ENCODE results near the gene MIP. TPM values are rescaled to one million over a fixed set of nuclear protein-coding genes. Genes with fewer than 3 reads are reported as not detected.

The MIP gene
- total and polyA plus RNA-seq, 2 experiments from 2014 or later: 0.29 TPM; not detected in 1

- Histone ChIP-seq H3K9me2 (ENCODE audit: insufficient read depth) (no peaks in the 10 kb centered on the region), H4K20me1 (replicated peaks; ENCODE audit: insufficient read depth) (peaks cover 7% of the 10 kb centered on the region; the same call in 1 of the 2 replicates), H2AFZ (no peak overlapping the region), H3F3A (replicated peaks; ENCODE audit: low read depth) (no peaks in the 10 kb centered on the region), H3K4me2 (no peak overlapping the region), H3K4me1 (ENCODE audit: insufficient read depth) (no peaks in the 10 kb centered on the region), H3K27ac (ENCODE audit: low read depth) (no peak overlapping the region), H3K36me3 (ENCODE audit: insufficient read depth) (peaks cover 4% of the 10 kb centered on the region; the same call in 1 of the 2 replicates), H3K27me3 (ENCODE audit: insufficient read depth) (no peaks in the 10 kb centered on the region), H3K79me2 (replicated peaks; ENCODE audit: insufficient read depth) (no peaks in the 10 kb centered on the region), H3K4me3 (no peak overlapping the region)
- TF ChIP-seq POLR2AphosphoS5 (IDR thresholded peaks at IDR 0.05; ENCODE audit: low read depth) (no peak), NANOG (IDR thresholded peaks at IDR 0.05; ENCODE audit: borderline replicate concordance) (no peak), ETS1 (IDR thresholded peaks at IDR 0.05) (no peak), REST (IDR thresholded peaks at IDR 0.05; ENCODE audit: unreplicated experiment) (no peak), EZH2phosphoT487 (IDR thresholded peaks at IDR 0.05; ENCODE audit: unreplicated experiment) (no peak), STAT1 (IDR thresholded peaks at IDR 0.05; ENCODE audit: unreplicated experiment) (no peak), CREB1 (CRISPR knock-in tag; IDR thresholded peaks at IDR 0.05; ENCODE audit: low read depth) (no peak), CTCF (conservative IDR thresholded peaks at IDR 0.05; ENCODE audit: low read depth in 2 of 2) (no peak), ZNF114 (CRISPR knock-in tag; IDR thresholded peaks at IDR 0.05) (no peak), JUNB (IDR thresholded peaks at IDR 0.05; ENCODE audit: unreplicated experiment) (no peak), EZH2 (IDR thresholded peaks at IDR 0.05; ENCODE audit: low read depth, unreplicated experiment) (no peak), ZNF462 (CRISPR knock-in tag; IDR thresholded peaks at IDR 0.05) (no peak), ZNF331 (CRISPR knock-in tag; IDR thresholded peaks at IDR 0.05; ENCODE audit: low read depth) (no peak)
- Mint-ChIP-seq H3K4me3 (no peak overlapping the region), H3K4me1 (no peaks in the 10 kb centered on the region; the same call in 2 of the 3 replicates), H3K36me3 (ENCODE audit: low read depth) (peaks cover 11% of the 10 kb centered on the region; the same call in 2 of the 3 replicates), H3K9me3 (no peaks in the 10 kb centered on the region), H3K27ac (peak overlapping the region; percentile 24; the same call in 1 of the 2 replicates), H3K27me3 (ENCODE audit: insufficient read depth, low read depth, poor library complexity) (peaks cover 4% of the 10 kb centered on the region)
- ATAC-seq (no peak), DNase-seq (ENCODE audit: low spot score) (no peak)
Measured at GRCh38 chr12:56477521-56478225, 23.2 kb upstream of the MIP start.

All from GM23338 (cell line).